ENCODE data around the gene CPB2.
A peak's percentile ranks its signal among the peaks of the same experiment; 100 is the strongest.

CPB2 gene

DNA sequence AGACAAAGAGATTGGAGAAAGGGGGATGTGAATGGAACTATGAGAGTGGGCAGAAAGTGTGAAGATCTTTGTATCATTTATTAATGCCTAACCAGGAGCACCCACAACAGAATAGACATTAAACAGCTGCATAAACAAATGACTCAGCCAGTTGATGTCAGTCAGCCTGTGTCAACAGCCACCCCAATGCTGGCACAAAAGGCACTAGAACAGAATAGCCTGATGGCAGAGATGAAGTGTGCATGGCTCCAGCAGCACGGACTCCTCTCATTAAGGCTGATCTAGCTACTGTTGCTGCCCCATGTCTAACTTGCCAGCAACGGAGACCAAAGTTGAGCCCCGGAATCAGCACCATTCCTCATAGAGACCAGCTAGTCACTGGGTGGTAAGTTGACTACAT lies 7.8 kb downstream of the CPB2 start:
- DNase-seq, result no peak

DNA sequence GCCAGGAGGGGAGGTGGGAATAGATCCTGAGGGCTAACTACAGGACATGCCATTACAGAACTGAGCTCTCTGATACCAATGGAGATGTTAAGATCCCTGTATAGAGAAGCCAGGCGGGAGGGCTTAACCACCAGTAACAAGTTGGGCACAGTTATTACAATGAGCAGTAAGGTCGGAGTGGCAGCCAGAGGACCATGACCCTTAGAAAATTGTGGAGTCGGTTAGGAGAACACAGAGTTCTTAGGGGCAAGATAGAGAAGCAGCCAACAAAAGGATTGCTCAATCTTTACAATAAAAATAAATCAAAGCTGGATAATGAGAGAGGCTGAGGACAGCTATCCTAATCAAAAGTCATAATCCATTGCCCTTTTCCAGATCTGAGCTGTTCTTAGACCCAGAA lies 10.4 kb downstream of the CPB2 start:
- no peak for DNase-seq

DNA sequence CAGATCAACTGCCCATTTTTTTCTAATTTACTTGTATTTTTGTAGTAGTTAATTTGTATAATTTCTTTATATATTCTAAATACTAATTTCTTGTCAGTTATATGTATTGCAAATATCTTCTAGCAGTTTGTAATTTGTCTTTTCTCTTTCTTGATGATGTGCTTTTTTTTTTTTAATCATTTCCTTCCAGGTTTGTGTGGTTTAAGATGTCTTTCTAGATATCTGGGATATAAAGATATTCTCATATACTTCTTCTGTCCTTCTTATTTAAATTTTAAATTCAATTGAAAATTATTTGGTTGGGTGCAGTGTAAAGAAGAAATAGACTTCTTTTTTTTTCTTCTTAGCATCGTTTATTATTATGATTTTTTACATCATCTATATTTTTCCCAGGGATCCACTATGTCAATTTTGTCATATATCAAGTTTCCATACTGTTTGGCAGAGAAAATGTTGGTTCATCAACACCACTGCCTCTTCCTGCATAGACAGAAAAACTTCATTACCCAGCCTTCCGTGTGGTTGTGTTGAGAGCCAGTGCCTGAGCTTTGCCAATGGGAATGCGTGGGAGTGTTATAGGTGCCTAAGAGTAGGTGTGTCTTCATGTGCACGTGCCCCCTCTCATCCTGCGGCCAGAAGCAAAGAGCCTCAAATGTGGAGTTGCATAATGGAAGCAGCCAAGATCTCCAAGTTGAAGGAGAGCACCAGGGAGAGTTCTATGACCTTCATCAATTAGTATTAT lies 15.8 kb downstream of the CPB2 start:
- DNase-seq, result no peak

DNA sequence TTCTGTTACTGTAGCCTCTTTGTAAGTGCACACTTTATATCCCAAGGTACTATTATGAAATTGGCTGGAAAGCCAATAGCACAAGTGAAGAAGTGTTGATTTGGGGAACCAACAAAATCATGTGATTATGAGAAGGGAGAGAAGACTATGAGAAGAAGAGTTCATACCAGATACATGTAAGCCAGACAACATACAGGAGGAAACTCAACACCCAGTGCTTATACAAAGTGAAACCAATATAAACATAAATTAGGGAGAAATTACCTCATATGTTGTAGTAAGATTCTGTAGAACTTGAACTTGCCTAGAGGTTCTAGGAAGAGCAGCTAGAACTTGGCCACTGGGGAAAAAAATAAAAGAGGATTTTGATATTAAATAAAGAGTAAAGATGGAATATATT lies 17.4 kb downstream of the CPB2 start:
- DNase-seq, result peak; percentile 48 to 81

DNA sequence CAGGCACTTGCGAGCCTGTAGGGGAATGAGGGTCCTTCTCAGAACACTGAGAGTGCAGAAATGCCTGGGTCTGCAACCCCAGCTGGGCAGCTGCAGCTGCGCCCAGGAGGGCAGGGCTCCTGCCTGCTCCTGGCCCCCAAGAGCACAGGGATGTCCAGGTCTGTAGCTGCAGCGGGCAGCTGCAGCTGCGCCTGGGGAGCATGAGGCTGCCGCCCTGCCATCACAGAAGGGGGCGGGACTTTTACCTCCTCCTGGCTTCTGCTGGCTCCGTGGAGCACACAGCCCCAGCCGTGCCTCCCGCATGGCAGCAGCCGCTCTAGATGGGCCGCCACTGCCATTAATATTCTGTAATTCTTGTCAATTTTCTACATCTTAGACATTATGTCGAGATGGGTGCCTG lies 17.8 kb downstream of the CPB2 start:
- no peak for DNase-seq

DNA sequence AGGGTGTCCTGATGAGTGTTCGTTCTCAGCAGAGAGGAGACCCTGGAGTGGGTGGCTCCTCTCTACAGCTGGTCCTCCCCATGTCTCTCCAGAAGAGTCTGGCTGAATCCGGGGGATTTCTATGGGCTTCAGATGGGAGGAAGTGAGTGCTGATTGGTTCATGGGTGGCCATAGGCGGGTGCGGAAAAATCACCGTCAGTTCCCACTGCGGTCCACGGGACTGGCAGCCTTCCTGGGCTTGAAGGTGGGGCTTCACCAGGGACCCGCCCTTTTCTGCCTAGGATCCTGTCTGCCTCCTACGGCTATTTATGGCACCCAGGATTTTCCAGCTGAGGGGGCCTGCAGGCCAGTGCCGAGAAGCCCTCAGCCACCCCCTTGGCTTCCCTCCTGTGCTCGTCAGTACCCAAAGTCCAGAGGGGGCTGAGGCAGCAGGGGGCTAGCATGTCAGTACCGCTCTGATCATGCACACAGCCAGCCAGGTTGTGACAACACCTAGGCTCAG lies 18.4 kb downstream of the CPB2 start:
- DNase-seq, result no peak

DNA sequence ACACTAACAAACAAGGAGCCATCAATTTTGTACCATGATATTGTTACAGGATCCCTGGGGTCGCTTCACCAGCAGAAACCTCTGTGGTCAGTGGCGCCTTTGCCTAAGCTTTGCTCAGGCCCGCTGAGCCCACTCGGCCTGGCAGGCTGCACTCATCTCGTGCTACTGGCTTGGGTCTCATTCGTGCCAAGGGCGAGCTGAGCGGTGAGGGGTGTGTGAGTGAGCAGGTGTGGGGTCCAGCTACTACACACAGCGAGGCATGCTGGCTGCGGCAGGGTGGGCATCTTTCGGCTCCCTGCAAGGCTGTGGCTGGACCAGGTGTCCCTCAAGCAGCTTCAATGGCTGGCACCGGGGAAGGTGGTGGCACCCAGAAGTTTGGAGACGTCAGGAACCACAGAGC lies 19.1 kb downstream of the CPB2 start:
- DNase-seq, result no peak

DNA sequence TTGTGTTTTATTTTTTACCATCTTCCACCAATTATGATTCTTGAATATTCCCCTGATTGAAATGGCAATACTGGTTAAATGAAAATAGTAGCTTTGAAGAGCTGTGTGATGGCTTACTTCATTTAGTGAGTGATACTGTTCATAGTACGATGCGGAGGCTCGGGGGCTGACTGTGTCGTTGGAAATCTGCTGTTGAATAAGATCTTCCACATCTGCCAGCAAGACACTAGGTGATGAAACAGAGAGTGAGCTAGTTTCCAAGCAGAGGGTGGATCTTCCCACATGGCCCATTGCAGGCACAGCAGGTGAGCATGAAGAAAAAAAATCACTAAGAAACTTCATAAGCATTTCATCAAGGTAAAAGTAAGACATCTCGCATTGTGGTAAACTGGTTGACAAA lies 22.5 kb downstream of the CPB2 start:
- no peak for DNase-seq

DNA sequence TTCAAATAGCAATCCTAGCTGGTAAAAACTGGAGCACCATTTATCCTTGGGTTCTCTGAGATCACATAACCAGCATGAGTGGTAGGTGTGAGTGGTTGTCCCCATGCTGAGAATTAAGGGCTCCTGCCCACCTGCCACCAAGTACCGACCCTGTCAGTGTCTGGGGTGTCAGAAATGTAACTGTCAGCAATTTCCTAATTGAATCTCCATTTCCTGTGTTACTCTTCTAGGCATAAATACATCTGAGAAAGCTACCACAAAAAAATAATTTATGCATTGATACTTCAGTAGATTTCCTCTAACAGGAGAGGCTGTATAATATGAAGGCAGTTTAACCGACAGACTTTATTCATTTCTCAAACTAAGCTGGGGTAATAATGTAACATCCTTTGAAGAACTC lies 25.1 kb downstream of the CPB2 start:
- no peak for DNase-seq

DNA sequence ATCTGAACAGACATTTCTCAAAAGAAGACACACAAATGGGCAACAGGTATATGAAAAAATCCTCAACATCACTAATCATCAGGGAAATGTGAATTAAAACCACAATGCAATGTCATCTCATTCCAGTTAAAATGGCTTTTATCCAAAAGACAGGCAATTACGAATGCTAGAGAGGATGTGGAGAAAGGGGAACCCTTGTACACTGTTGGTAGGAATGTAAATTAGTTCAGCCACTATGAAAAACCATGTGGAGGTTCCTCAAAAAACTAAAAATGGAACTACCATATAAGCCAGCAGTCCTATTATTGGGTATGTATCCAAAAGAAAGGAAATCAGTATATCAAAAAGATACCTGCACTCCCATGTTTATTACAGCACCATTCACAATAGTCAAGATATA lies 27.6 kb downstream of the CPB2 start:
- DNase-seq, result peak; percentile 43 to 67

DNA sequence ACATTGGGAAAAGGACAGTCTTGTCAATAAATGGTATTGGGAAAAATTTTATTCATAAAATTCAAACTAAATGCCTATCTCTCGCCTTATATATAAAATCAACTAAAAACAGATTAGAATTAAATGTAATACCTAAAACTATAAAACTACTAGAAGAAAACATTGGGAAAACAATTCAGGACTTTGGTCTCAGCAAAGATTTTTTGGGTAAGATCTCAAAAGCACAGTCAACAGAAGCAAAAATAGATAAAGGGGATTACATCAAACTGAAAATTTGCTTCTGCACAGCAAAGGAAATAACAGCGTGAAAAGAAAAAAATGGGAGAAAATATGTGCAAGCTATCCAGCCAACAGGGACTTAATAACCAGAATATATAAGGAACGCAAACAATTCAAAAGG lies 28.0 kb downstream of the CPB2 start:
- DNase-seq, result no peak

DNA sequence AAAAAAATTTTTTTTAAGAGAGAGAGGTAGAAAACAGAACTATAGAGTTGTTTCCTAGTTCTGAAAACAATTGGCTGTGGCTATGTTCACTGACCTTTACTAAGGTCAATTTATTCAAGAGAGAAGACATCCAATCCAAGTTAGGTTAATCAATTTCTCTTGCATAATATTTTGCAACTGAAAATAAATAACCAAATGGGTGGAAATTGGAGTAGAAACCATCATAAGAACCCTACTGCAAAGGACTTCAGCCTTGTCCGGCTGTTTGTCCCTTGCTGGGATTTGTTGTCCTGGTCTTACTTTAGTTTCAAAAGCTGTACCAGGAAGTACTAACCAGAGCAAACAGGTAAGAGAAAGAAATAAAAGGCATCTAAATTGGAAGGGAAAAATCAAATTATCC lies 29.0 kb downstream of the CPB2 start:
- no peak for DNase-seq

DNA sequence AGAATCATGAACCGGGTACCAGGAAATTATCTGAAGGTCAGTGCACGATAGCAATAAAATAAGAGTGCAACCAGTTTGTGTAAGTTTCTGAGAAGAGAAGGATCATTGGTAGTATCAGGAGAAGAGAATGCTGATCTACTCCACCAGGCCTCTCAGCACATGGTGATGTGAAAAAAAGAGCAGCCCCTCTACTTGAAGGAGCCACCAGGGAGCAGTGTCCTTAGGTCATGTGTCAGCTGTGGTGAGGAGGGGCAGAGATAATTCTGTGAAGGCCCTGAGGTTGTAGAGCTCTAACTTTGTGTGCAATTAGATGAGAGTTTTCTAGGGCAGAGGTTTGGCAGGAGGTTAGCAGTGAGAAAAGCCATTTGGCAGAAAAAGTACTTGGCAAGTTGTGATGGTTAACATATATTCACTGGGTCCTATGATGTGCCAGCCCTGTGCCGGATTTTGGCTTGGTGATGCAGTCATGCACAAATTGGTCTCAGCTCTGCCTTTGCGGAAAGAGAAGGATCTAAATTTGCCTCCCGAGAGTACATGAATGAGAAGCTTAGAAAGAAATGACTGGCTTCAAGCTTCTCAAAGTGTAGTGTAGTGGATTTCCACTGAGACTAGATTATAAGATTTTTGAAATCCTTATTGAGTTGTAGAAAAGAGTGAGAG lies 33.1 kb downstream of the CPB2 start:
- no peak for DNase-seq

DNA sequence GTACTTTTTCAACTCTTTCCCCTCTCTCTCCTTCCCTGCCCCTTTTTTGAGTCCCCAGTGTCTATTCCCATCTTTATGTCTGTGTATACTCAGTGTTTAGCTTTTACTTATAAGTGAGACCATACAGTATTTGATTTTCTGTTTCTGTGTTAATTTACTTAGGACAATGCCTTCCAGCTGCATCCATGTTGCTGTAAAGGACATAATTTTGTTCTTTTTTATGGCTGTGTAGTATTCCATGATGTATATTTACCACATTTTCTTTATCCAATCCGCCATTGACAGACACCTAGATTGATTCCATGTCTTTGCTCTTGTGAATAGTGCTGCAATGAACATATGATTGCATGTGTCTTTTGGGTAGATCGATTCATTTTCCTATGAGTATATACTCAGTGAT lies 41.5 kb downstream of the CPB2 start:
- DNase-seq, result no peak

DNA sequence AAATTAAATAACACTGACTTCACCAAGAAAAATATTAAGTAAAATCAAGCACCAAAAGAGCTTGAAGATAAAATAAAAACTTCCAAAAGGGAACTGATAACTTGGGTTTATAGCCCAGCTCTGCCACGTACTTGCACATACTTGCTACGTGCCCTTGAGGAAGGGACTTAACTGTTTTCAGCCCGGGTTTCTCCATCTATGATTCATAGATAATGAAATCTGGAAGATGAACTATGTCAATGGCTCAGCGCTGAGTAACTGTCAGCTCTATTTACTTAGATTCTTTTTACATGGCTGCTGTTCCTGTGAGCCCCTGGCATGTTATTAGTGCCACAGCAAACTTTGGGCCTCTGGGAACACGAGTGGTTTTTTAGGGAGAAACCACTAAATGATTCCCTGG lies 42.6 kb downstream of the CPB2 start:
- peak; percentile 21 to 48 for DNase-seq

DNA sequence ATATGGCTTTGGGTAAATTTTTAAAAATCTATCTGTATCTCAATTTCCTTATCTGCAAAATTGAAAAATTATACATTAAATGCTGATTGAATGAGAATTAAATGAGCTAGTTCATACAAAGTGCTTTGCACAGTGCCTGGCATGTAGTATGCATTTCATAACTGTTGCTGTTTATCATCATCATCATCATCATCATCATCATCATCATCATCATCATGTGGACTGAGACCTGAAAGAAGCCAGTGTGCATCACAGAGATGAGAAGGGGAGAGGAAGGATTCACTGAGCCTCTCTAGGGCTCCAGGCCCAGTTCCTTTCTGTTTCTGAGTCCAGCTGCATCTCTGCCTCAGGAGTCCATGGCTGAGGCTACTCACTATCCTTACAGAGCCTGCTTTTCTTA lies 45.4 kb downstream of the CPB2 start:
- DNase-seq, result no peak

DNA sequence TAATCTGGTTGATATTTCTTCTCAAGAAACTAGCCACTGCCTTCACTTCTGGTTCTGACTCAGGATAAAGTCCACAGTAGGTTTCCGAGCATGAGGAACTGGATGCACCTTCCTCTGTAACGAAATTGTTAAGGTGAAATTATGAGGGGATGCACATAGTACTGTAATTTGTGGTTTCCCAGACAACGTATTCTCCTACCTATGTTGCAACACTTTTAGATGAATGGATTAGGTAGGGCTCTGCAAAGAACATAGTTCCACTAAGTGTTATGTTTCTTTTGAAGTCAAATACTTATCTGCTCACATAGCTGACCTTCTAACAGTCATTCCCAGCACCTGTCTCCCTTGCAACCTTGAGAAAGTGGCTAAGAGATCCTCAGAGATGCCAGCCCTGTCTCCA lies 46.6 kb downstream of the CPB2 start:
- DNase-seq, result no peak

DNA sequence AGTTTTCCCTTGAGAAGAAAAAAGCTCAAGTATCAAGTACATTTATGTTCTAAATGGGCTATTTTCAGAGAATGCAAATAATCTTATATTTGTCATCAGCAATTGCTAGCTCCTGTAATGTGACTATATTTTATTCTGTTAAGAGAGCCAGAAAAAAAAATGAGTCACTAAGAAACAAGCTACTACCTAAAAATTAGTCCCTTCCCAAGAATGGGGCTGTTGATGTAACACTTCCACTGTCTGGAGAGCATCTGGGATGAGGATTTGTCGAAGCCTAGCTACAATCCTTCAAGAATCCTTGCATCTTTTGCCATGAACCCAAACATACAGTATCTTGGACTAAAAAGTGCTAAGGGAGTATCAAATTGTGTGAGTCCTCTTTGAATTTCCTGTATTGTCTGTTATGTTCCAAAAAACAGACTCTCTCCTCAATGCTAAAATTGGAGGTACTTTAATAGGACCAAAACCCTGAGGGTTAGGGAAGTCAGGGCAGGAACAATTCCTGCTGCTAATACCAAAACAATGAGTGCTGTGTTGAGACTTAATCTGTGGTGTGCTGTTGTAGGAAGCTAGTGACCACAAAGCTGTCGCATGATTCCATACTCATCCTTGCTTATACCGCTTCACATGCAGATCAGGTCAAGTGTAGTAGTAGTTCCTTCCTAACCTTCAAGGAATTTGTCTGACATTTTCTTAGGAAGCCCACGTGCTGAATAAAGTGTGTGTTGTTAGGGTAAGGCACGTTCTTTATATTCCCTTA lies 47.4 kb downstream of the CPB2 start:
- peak; percentile 39 to 75 for DNase-seq

DNA sequence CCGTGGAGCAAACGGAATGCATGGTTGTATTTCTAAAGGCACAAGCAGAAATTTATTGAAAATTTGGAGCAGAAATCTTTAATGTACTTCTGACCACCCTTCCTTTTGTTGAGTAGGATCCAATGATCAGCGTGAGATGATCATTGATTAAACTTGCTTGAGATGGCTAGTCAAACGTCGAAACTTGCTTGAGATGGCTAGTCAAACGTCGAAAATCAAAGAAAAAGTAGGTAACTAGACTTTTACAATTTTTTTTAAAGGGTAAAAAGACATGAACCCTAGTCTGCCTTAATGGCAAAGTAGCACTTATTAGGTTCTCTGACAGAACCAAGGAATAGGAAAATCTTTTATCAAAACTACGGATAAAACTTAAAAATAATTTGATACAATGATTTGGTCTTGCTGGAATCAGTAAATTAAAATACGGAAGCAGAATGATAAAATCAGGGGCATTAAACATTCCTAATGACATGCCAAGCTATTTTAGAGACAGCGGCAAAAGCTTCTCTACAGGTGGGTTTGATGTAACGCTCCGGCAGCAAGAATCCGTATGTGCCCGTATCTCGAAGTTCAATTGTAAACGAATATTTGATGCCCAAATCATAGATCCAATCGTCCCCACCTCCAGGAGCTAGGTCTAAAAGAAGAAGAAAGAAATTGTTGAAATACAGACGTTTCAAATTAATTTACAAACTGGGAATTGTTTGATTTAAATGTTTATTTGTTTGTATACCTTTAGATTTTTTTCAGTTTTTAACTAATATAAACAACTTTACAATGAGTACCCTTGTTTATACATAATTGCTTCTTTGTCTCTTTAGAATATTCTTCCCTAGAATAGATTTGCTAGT lies 51.4 kb downstream of the CPB2 start:
- no peak for DNase-seq

DNA sequence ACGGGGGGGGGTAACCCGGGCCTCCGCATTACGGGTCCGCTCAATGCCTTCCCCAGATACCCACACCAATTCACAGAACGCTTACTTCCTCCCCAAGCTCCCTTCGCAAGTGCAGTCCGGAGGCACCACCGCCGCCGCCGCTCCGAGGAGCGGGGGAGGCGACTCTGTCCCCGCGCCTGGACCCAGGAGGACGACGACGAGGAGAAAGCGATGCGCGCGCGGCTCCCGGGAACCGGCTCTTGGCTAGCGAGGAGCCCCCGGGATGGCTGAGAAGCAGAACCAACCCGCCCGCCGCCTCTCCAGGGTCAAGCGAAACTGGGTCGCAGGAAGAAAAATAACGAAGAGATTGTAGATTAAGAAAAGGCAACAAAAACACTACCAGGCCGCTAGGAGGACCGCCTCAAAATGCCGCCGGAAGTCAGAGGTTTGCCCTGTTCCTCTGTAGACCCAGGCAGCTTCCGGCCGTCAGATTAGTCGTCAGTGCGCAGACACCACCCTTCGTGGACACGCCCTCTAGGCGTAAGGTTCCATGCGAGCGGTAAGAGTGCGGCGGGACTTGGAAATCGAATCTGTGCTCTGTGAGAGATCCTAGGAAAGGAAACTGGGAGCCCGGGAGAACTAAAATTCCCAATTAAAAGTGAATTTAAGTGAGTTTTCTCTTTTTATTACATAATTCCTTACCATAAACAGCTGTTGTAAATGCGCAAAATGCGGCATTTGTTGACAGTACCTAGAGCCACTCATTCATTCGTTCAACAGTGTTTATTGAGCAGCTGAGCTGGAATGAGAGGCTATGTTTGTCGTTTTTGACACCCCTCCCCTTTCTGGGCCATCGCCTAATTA lies 52.3 kb downstream of the CPB2 start, which contains the start of gene ZC3H13:
Gene ZC3H13, minus strand, starts transcription at position 428 of the 843 bp plus-strand sequence. CDS start 7,239 bp downstream, outside the sequence.
- peak; percentile 95 to 96 for DNase-seq

DNA sequence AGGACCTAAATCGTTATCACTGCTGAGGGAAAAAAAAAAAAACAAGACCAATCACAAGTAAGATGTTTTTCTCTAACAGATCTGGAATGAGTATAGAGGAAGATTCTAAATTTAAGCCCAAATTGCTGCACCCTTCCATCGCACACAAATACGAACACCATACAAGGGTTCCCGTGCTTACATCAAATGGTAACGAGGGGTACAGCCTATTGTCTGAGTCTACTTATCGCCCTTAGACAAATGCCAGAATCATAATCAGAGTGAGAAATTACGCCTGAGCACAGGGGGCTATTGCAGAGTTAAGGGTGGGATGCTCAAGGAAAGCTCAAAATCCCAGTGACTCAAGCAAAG lies 52.9 kb downstream of the CPB2 start:
- DNase-seq, result no peak

DNA sequence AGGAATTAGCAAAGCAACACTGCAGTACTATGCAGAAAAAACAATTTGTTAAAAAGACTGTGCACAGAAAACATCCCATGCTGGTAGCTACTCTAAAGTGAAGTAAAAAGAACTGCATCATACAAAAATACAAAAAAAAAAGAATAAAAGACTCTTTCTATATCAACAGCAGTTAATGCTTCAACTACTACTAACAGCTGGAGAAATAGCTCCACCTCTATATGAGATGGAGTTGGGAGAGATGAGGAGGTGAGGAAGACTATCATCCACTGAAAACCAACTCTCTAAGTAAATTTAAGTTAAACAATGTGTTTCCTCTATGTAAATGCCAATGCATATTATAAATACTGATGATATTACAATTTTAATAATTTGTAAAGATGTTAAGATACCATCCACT lies 54.1 kb downstream of the CPB2 start:
- DNase-seq, result no peak

All from inflammatory macrophage (primary cell).